NCI-H345 (cell line): ENCODE measurements around the gene BUB1B.

ENCODE experiments used
- DNase-seq: peaks from one replicate; lab custom pipeline; 2025; lab: John Stamatoyannopoulos, UW

Gene BUB1B

DNA sequence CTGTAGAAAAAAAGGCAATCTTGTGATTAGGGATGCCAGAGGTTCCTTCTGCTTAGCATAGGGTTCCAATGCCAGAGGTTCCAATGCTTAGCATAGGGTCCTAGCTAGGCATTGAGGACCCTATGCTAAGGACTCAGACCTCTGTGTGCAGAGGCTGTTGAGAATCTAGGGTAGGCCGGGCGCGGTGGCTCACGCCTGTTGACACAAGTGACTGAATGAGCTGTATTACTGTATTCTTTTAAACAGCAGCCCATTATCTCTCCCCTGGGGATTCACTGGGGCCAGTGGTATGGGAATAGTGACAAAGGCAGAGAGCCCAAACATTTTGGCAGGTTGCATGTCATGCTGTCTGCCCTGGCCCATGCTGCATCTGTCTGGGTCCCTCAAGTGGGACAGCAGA is 94.2 kb downstream of the BUB1B start:
- no peak for DNase-seq

GRCh38 chr15:40256638-40257235 is 95.9 kb downstream of the BUB1B start:
- DNase-seq = no peak

- no peak for DNase-seq
Observed at GRCh38 chr15:40257656-40258450, 97.0 kb downstream of the BUB1B start.

- no peak for DNase-seq
Observed at GRCh38 chr15:40258544-40258943, 97.7 kb downstream of the BUB1B start.

DNA sequence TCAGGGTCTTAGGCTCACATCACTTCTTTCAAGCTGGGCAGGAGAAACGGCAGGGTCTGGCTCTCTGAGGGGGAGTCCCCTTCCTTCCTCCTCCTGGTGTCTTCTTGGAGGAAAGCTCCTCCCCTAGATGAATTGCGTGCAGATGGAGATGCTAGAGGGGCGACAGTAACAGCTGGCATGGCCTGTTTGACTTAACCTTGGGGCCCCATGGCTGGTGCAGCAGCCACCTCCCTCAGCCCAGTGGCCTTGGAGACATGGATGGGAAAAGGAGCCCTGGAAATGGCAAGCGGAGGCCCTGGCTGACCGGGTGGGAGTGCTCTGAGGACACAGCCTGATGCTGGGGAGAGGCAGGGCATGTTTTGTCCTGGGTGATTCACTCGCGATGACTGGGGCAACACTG is 98.2 kb downstream of the BUB1B start:
- DNase-seq = no peak

DNA sequence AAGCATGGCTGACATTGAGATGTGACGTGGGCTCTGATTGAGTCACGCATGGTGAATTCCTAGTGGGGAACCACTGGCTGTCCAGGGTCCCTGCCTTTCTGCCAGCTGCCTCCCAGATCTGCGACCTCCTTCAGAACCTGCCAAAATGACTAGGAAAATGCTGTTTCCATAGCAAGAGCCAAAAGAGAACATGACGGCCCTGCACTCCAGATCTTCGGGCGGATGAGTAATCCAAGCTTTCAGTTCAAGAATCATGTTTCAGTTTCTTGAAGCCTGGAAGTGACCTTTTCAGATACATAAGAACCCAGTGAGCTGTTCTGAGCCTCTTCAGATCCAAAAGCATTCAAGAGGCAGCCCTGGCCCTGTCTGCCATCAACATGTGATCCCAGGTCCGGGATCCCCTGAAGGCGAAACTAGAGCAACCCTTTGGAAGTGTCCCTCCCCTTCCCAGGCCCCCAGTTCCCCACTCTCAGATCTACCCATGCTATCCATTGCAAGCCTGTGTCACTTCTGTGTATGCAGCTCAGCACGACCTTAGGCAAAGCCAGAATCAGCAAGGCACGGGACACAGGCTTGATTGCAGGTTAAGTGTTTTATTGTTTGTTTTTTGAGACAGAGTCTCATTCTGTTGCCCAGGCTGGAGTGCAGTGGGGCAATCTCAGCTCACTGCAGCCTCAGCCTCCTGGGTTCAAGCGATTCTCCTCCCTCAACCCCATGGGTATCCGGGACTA is 102.3 kb downstream of the BUB1B start:
- DNase-seq = no peak

DNA sequence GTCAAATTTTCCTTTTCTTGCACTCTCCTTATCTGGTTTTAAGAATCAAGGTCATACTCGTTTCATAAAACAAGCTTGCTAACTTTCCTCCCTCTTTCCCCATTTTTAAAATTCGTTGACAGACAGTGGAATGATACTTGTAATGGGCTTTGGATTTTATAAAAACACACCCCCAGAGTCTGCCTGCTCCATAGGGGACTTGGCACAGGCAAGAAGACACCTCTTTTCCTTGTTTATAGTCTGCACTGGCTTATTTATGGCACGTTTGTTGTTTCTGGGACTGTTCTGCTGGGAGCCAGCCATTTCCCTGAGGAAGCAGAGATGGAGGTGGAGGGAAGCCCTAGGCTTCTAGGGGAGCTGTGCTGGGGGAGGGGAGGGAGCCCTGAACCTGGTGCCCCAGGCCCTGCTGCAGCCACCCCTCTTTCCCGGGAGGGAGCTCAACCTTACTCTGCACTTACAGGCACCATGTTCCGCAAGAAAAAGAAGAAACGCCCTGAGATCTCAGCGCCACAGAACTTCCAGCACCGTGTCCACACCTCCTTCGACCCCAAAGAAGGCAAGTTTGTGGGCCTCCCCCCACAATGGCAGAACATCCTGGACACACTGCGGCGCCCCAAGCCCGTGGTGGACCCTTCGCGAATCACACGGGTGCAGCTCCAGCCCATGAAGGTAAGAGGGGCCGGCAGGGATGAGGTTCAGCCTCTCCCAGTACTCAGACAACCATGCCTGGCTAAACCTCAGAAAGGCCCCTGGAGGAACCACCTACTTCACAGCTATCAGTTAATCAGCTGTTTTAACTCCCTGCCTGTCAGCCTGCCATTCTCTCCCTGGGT is 103.7 kb downstream of the BUB1B start:
- DNase-seq = no peak

GRCh38 chr15:40265355-40265754 is 104.5 kb downstream of the BUB1B start:
- DNase-seq = no peak

DNA sequence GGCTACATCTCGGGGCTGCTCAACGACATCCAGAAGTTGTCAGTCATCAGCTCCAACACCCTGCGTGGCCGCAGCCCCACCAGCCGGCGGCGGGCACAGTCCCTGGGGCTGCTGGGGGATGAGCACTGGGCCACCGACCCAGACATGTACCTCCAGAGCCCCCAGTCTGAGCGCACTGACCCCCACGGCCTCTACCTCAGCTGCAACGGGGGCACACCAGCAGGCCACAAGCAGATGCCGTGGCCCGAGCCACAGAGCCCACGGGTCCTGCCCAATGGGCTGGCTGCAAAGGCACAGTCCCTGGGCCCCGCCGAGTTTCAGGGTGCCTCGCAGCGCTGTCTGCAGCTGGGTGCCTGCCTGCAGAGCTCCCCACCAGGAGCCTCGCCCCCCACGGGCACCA is 105.0 kb downstream of the BUB1B start:
- no peak for DNase-seq

DNA sequence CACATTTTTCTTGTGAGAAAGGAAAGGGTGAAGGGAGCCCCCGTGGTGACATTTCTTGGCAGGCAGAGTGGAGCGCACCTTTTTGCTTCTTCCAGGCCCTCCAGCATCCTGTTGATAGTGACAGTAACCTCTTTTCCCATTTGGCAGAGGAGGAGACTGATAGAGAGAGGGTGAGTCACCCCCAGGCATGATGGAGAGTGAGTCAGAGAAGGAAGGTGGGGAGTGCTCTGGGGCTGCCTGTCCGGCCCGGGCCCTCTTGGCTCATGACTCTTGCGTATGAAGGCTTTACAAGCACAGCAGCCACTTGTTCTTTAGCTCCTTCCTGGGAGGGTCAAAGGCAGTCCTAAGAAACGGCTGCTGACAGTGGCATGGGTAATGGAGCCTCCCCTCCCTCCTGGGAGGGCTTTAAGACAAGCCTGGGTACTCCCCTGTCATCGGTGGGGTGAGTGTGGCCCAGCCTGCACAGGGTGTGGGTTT is 106.0 kb downstream of the BUB1B start:
- no peak for DNase-seq

DNA sequence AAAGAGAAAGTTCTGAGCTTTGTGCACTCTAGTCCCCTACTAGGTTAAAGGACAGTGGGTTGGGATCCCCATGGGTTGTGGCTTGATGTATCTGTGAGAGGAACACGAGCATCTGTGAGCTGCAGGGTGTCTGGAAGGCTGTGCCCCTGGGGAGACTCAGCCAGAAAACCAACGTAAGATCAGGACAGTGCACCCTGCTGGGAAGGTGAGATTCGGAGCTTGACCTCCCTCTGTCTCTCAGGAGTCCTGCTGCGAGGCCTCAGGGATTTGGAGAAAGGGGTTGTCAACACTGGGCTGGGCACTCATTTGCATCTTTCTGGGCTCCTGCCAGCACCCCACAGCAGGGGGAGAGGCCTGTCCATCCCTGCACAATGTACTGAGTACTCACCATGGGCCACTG is 106.8 kb downstream of the BUB1B start:
- no peak for DNase-seq

- no peak for DNase-seq
Observed at GRCh38 chr15:40269604-40270003, 108.7 kb downstream of the BUB1B start.

- no peak for DNase-seq
Observed at GRCh38 chr15:40270246-40270995, 109.6 kb downstream of the BUB1B start.
